Large intestine (tissue), 3 donors: ENCODE measurements around the gene ERCC6L2. TPM values are rescaled to one million over a fixed set of nuclear protein-coding genes. Genes with fewer than 3 reads are reported as not detected.

Source experiments
- DNase-seq, 2 donors: peaks; one replicate each; pipeline versions ENCODE4 v3.0.0 to v3.0.0-alpha.2; 2013
- H3K27ac ChIP-seq: one replicate; pipeline ENCODE4 v1.5.1; 2013; ENCODE audit warnings: low read length
- H3K27me3 ChIP-seq: 2 replicates; pipeline ENCODE4 v1.6.1; 2013; ENCODE audit warnings: low read length; ENCODE audit not compliant: control insufficient read depth, insufficient read depth
- H3K36me3 ChIP-seq: 2 replicates; pipeline ENCODE4 v1.6.1; 2013; ENCODE audit warnings: low read length; ENCODE audit not compliant: control insufficient read depth, insufficient read depth
- H3K4me1 ChIP-seq: one replicate; pipeline ENCODE4 v1.6.1; 2013; ENCODE audit warnings: low read length; ENCODE audit not compliant: control insufficient read depth, insufficient read depth
- H3K4me3 ChIP-seq: one replicate; pipeline ENCODE4 v1.5.1; 2013; ENCODE audit warnings: low read length
- H3K9me3 ChIP-seq: one replicate; pipeline ENCODE4 v1.6.1; 2013; ENCODE audit warnings: mild to moderate bottlenecking, low read depth, low read length, moderate library complexity; ENCODE audit not compliant: control insufficient read depth
- WGBS: methylation state at CpG from one replicate; pipeline ENCODE4 v1.1.5; 2013; ENCODE audit warnings: low lambda C conversion rate; ENCODE audit not compliant: insufficient coverage; 5-methylcytosine and 5-hydroxymethylcytosine counted together
- polyA plus RNA-seq: library from polyadenylated mRNA; unstranded; fragments of 120-200 nt; gene quantifications from one replicate; pipeline ENCODE4 v1.2.1, GENCODE V29; 2013

The ERCC6L2 gene
- polyA plus RNA-seq, 1 donor, result 29.2 TPM

GRCh38 chr9:95864852-95865580 lies 10.5 kb upstream of the ERCC6L2 start:
- H3K36me3 ChIP-seq, result no peaks in the 10 kb centered on the region
- no peaks in the 10 kb centered on the region for H3K4me1 ChIP-seq
- DNase-seq, result no peak
- no peak overlapping the region for H3K4me3 ChIP-seq
- H3K9me3 ChIP-seq, result peaks cover 5% of the 10 kb centered on the region
- WGBS, result 70% methylated on average over 2 of the region's 3 CpGs
- H3K27ac ChIP-seq, result no peak overlapping the region
- no peaks in the 10 kb centered on the region for H3K27me3 ChIP-seq

GRCh38 chr9:95870352-95870751 lies 5.1 kb upstream of the ERCC6L2 start:
- Histone ChIP-seq H3K36me3 (peaks cover 3% of the 10 kb centered on the region), H3K27me3 (no peaks in the 10 kb centered on the region), H3K4me1 (peaks cover 7% of the 10 kb centered on the region), H3K27ac (no peak overlapping the region), H3K4me3 (no peak overlapping the region), H3K9me3 (no peaks in the 10 kb centered on the region)
- no CpG with 5 or more reads among the region's 1 CpG for WGBS
- DNase-seq, result no peak

GRCh38 chr9:95870906-95871305 lies 4.6 kb upstream of the ERCC6L2 start:
- Histone ChIP-seq H3K4me3 (no peak overlapping the region), H3K9me3 (no peaks in the 10 kb centered on the region), H3K4me1 (peaks cover 7% of the 10 kb centered on the region), H3K36me3 (peaks cover 3% of the 10 kb centered on the region), H3K27ac (no peak overlapping the region), H3K27me3 (no peaks in the 10 kb centered on the region)
- no peak for DNase-seq
- WGBS, result 100% methylated on average over 1 of the region's 1 CpG

- H3K9me3 ChIP-seq, result no peaks in the 10 kb centered on the region
Observed at GRCh38 chr9:95874303-95874988, 1.0 kb upstream of the ERCC6L2 start.

GRCh38 chr9:95874989-95875304 lies 544 bp upstream of the ERCC6L2 start:
- H3K4me1 ChIP-seq, result peaks cover 11% of the 10 kb centered on the region
- H3K9me3 ChIP-seq, result no peaks in the 10 kb centered on the region
- no peak overlapping the region for H3K27ac ChIP-seq
- no CpG with 5 or more reads among the region's 20 CpGs for WGBS
- H3K4me3 ChIP-seq, result no peak overlapping the region
- peaks cover 3% of the 10 kb centered on the region for H3K36me3 ChIP-seq
- H3K27me3 ChIP-seq, result no peaks in the 10 kb centered on the region
- peak in 1 of 2 donors; percentile 62 for DNase-seq

More at GRCh38 chr9:95874303-95874988, 1.0 kb upstream of the ERCC6L2 start:
- no peaks in the 10 kb centered on the region for H3K27me3 ChIP-seq
- WGBS, result 0% methylated on average over 1 of the region's 10 CpGs
- peaks cover 11% of the 10 kb centered on the region for H3K4me1 ChIP-seq
- peaks cover 3% of the 10 kb centered on the region for H3K36me3 ChIP-seq
- no peak for DNase-seq
- H3K4me3 ChIP-seq, result no peak overlapping the region
- H3K27ac ChIP-seq, result no peak overlapping the region

- Histone ChIP-seq H3K4me3 (no peak overlapping the region), H3K9me3 (no peaks in the 10 kb centered on the region), H3K36me3 (peaks cover 4% of the 10 kb centered on the region), H3K4me1 (peaks cover 11% of the 10 kb centered on the region), H3K27me3 (no peaks in the 10 kb centered on the region), H3K27ac (no peak overlapping the region)
- no peak for DNase-seq
- no CpG with 5 or more reads among the region's 9 CpGs for WGBS
Observed at GRCh38 chr9:95876138-95876444, 600 bp downstream of the ERCC6L2 start.

- H3K27ac ChIP-seq, result no peak overlapping the region
- peaks cover 11% of the 10 kb centered on the region for H3K4me1 ChIP-seq
- no peak overlapping the region for H3K4me3 ChIP-seq
- H3K9me3 ChIP-seq, result no peaks in the 10 kb centered on the region
- 60% methylated on average over 1 of the region's 3 CpGs for WGBS
- DNase-seq, result peak in 1 of 2 donors; percentile 46
- H3K36me3 ChIP-seq, result peaks cover 6% of the 10 kb centered on the region
- no peaks in the 10 kb centered on the region for H3K27me3 ChIP-seq
Observed at GRCh38 chr9:95876595-95876994, 1.1 kb downstream of the ERCC6L2 start.

- Histone ChIP-seq H3K36me3 (peaks cover 12% of the 10 kb centered on the region), H3K4me3 (no peak overlapping the region), H3K27me3 (no peaks in the 10 kb centered on the region), H3K9me3 (no peaks in the 10 kb centered on the region), H3K4me1 (peaks cover 11% of the 10 kb centered on the region), H3K27ac (no peak overlapping the region)
- WGBS, result 100% methylated on average over 1 of the region's 1 CpG
- no peak for DNase-seq
Observed at GRCh38 chr9:95877984-95878383, 2.5 kb downstream of the ERCC6L2 start.

GRCh38 chr9:95879591-95879990 lies 4.1 kb downstream of the ERCC6L2 start:
- Histone ChIP-seq H3K4me1 (peaks cover 5% of the 10 kb centered on the region), H3K27ac (peak overlapping the region; percentile 21), H3K9me3 (no peaks in the 10 kb centered on the region), H3K36me3 (peaks cover 17% of the 10 kb centered on the region), H3K4me3 (no peak overlapping the region), H3K27me3 (no peaks in the 10 kb centered on the region)
- no peak for DNase-seq

GRCh38 chr9:95880021-95880690 lies 4.7 kb downstream of the ERCC6L2 start:
- H3K27ac ChIP-seq, result peak overlapping the region; percentile 21
- peak; percentile 34 to 35 for DNase-seq

More at GRCh38 chr9:95880021-95880690, 4.7 kb downstream of the ERCC6L2 start:
- peaks cover 4% of the 10 kb centered on the region for H3K4me1 ChIP-seq
- peaks cover 19% of the 10 kb centered on the region for H3K36me3 ChIP-seq
- WGBS, result 67% methylated on average over 2 of the region's 4 CpGs
- no peak overlapping the region for H3K4me3 ChIP-seq
- H3K27me3 ChIP-seq, result no peaks in the 10 kb centered on the region
- H3K9me3 ChIP-seq, result no peaks in the 10 kb centered on the region
